KMS-11 (cell line): ENCODE results near the gene HOXB1.

Experiments
- H2AFZ ChIP-seq: fragments of 200-600 bp; sonication (generic); 2 replicates; pipeline ENCODE4 v1.6.1; 2016; ENCODE audit warnings: antibody characterized with exemption, mixed run types, low read depth
- H3K27ac ChIP-seq: fragments of 200-600 bp; sonication (generic); 2 replicates; pipeline ENCODE4 v1.6.1; 2016; ENCODE audit warnings: mild to moderate bottlenecking, mixed run types
- H3K27me3 ChIP-seq: fragments of 200-600 bp; sonication (generic); 2 replicates; pipeline ENCODE4 v1.6.1; 2017; ENCODE audit warnings: mild to moderate bottlenecking, low read depth, mixed run types, moderate library complexity; ENCODE audit not compliant: insufficient read depth
- H3K36me3 ChIP-seq: fragments of 200-600 bp; sonication (generic); 2 replicates; pipeline ENCODE4 v1.6.1; 2017; ENCODE audit warnings: mild to moderate bottlenecking, mixed run types; ENCODE audit not compliant: insufficient read depth
- H3K4me1 ChIP-seq: fragments of 200-600 bp; sonication (generic); 2 replicates; pipeline ENCODE4 v1.6.1; 2016; ENCODE audit warnings: mild to moderate bottlenecking, low read depth, mixed run types; ENCODE audit not compliant: poor library complexity, severe bottlenecking
- H3K4me2 ChIP-seq: fragments of 200-600 bp; sonication (generic); 2 replicates; pipeline ENCODE4 v1.7.0; 2016; ENCODE audit warnings: mild to moderate bottlenecking, mixed run types
- H3K4me3 ChIP-seq: fragments of 200-600 bp; sonication (generic); IDR thresholded peaks from 2 replicates; pipeline ENCODE4 v1.6.1; 2017; ENCODE audit warnings: low read depth, low read length, mixed read lengths; ENCODE audit not compliant: insufficient read depth
- H3K79me2 ChIP-seq: fragments of 200-600 bp; sonication (generic); 2 replicates; pipeline ENCODE4 v1.6.1; 2016; ENCODE audit warnings: low read depth, mixed run types; ENCODE audit not compliant: insufficient read depth
- H3K9ac ChIP-seq: fragments of 200-600 bp; sonication (generic); 2 replicates; pipeline ENCODE4 v1.6.1; 2016; ENCODE audit warnings: mild to moderate bottlenecking, mixed run types
- H4K20me1 ChIP-seq: fragments of 200-600 bp; sonication (generic); 2 replicates; pipeline ENCODE4 v1.6.1; 2016; ENCODE audit warnings: mild to moderate bottlenecking, mixed run types; ENCODE audit not compliant: insufficient read depth
- CTCF ChIP-seq: fragments of 200-600 bp; sonication (generic); conservative IDR thresholded peaks from 2 replicates; pipeline ENCODE4 v1.6.1; 2017; ENCODE audit warnings: low read depth, mild to moderate bottlenecking, antibody characterized with exemption, low read length, moderate library complexity, mixed read lengths

The HOXB1 gene

GRCh38 chr17:48549914-48550501, 19.2 kb upstream of the HOXB1 start:
- H3K4me3 ChIP-seq: no peak overlapping the region
- no peak for TF ChIP-seq CTCF
- H3K36me3 ChIP-seq: no peaks in the 10 kb centered on the region
- H3K79me2 ChIP-seq: no peaks in the 10 kb centered on the region
- no peaks in the 10 kb centered on the region for H4K20me1 ChIP-seq
- no peak overlapping the region for H2AFZ ChIP-seq
- H3K9ac ChIP-seq: no peak overlapping the region
- H3K4me1 ChIP-seq: no peaks in the 10 kb centered on the region
- H3K27ac ChIP-seq: no peak overlapping the region
- H3K27me3 ChIP-seq: no peaks in the 10 kb centered on the region
- no peak overlapping the region for H3K4me2 ChIP-seq

GRCh38 chr17:48549281-48549630, 18.4 kb upstream of the HOXB1 start:
- Histone ChIP-seq H2AFZ (no peak overlapping the region), H3K27me3 (no peaks in the 10 kb centered on the region; the same call in 1 of the 2 replicates), H3K4me1 (no peaks in the 10 kb centered on the region), H3K27ac (no peak overlapping the region), H3K4me3 (no peak overlapping the region), H4K20me1 (no peaks in the 10 kb centered on the region), H3K9ac (no peak overlapping the region), H3K79me2 (no peaks in the 10 kb centered on the region), H3K36me3 (no peaks in the 10 kb centered on the region), H3K4me2 (no peak overlapping the region)
- TF ChIP-seq CTCF: no peak

GRCh38 chr17:48548523-48549280, 17.9 kb upstream of the HOXB1 start:
- no peaks in the 10 kb centered on the region for H3K4me1 ChIP-seq
- no peaks in the 10 kb centered on the region for H4K20me1 ChIP-seq
- no peak overlapping the region for H3K27ac ChIP-seq
- no peaks in the 10 kb centered on the region for H3K36me3 ChIP-seq
- no peaks in the 10 kb centered on the region; the same call in 1 of the 2 replicates for H3K27me3 ChIP-seq
- H3K79me2 ChIP-seq: no peaks in the 10 kb centered on the region
- no peak for TF ChIP-seq CTCF
- H2AFZ ChIP-seq: no peak overlapping the region
- no peak overlapping the region for H3K4me2 ChIP-seq
- H3K4me3 ChIP-seq: no peak overlapping the region
- H3K9ac ChIP-seq: no peak overlapping the region

- no peak overlapping the region for H3K4me2 ChIP-seq
- no peak overlapping the region for H2AFZ ChIP-seq
- H3K9ac ChIP-seq: no peak overlapping the region
- H3K27ac ChIP-seq: no peak overlapping the region
- no peak overlapping the region for H3K4me3 ChIP-seq
- H3K4me1 ChIP-seq: no peaks in the 10 kb centered on the region
- TF ChIP-seq CTCF: no peak
- H4K20me1 ChIP-seq: no peaks in the 10 kb centered on the region
- no peaks in the 10 kb centered on the region for H3K79me2 ChIP-seq
- H3K36me3 ChIP-seq: no peaks in the 10 kb centered on the region
- H3K27me3 ChIP-seq: peaks cover under 1% of the 10 kb centered on the region; the same call in 1 of the 2 replicates
These were observed 17.2 kb upstream of the HOXB1 start for GRCh38 chr17:48547808-48548522.
